HCT116 (cell line): ENCODE data around the gene DMD. TPM values are rescaled to one million over a fixed set of nuclear protein-coding genes. Genes with fewer than 3 reads are reported as not detected.

ENCODE experiments used
- ATAC-seq: fragments of 200-7000 bp; cut with Tn5 transposase; 2 replicates; pipeline ENCODE4 v1.9.1; 2020; ENCODE audit warnings: mild to moderate bottlenecking, moderate library complexity
- BruUV-seq: library from RNA; stranded (reverse); fragments of 400-500 nt; replicated peaks from 2 replicates; lab custom pipeline; 2021; lab: Mats Ljungman, UMichigan
- CTCF ChIA-PET: fragments of 300-600 bp; sonication (Branson Sonifier 250); formaldehyde crosslinking; loops from one replicate; lab custom pipeline; 2021; ENCODE audit warnings: antibody characterized with exemption; lab: Charles Lee
- POLR2A ChIA-PET: fragments of 300-600, 350-600 bp; sonication (Branson Sonifier 250); formaldehyde crosslinking; loops from one replicate; lab custom pipeline; 2021; ENCODE audit warnings: antibody characterized with exemption; lab: Charles Lee
- RAD21 ChIA-PET, 2 experiments: fragments of 300-600 bp; sonication (Branson Sonifier 250); formaldehyde crosslinking; loops; one replicate each; lab custom pipeline; 2023; ENCODE audit warnings: low total read pairs in 2 of 2; ENCODE audit not compliant: uncharacterized antibody in 2 of 2, unreplicated experiment in 2 of 2, low non-redundant PET in 1 of 2; lab: Charles Lee
- DNase-seq: peaks from one replicate; pipeline ENCODE4 v3.0.0-alpha.2; 2010; ENCODE audit warnings: low read depth, low spot score
- H2AFZ ChIP-seq: fragments of 200-600 bp; shearing (Covaris generic), sonication (generic); 2 replicates; pipeline ENCODE4 v1.6.1; 2017; ENCODE audit warnings: low read depth, mixed run types, mixed read lengths, antibody characterized with exemption, low read length; ENCODE audit not compliant: poor library complexity, severe bottlenecking
- H3K27ac ChIP-seq: 2 replicates; pipeline ENCODE4 v1.5.1; 2012; ENCODE audit warnings: low read depth, low read length
- H3K27me3 ChIP-seq: fragments of 200-600 bp; sonication (generic); 2 replicates; pipeline ENCODE4 v1.6.1; 2016; ENCODE audit warnings: mixed run types, low read length, mixed read lengths; ENCODE audit not compliant: insufficient read depth
- H3K36me3 ChIP-seq, 2 experiments: fragments of 200-500 bp in 1 of 2; fragments of 200-600 bp in 1 of 2; sonication (Bioruptor generic) in 1 of 2; sonication (generic) in 1 of 2; 2 replicates each; pipeline versions ENCODE4 v1.5.1 to v1.6.1; 2014 to 2016; ENCODE audit warnings: low read length in 2 of 2, inconsistent platforms in 1 of 2, mixed read lengths in 1 of 2, mixed run types in 1 of 2; ENCODE audit not compliant: insufficient read depth in 2 of 2, control insufficient read depth in 1 of 2
- H3K4me1 ChIP-seq, 2 experiments: fragments of 200-600 bp in 1 of 2; sonication (generic) in 1 of 2; 2 replicates each; pipeline versions ENCODE4 v1.5.1 to v1.6.1; 2012 to 2017; ENCODE audit warnings: low read length in 2 of 2, inconsistent platforms in 1 of 2, mild to moderate bottlenecking in 1 of 2, mixed read lengths in 1 of 2, mixed run types in 1 of 2, moderate library complexity in 1 of 2; ENCODE audit not compliant: insufficient read depth in 2 of 2, control insufficient read depth in 1 of 2
- H3K4me2 ChIP-seq: fragments of 200-600 bp; sonication (generic); 2 replicates; pipeline ENCODE4 v1.6.1; 2017; ENCODE audit warnings: mixed run types, low read length, mixed read lengths
- H3K4me3 ChIP-seq, 2 experiments: fragments of 200-600 bp in 1 of 2; sonication (generic) in 1 of 2; replicated peaks in 1 of 2; 2 replicates each; pipeline ENCODE4 v1.5.1; 2011 to 2016; ENCODE audit warnings: low read length in 2 of 2, control low read depth in 1 of 2, low read depth in 1 of 2, mild to moderate bottlenecking in 1 of 2, mixed read lengths in 1 of 2, mixed run types in 1 of 2
- H3K79me2 ChIP-seq: fragments of 200-600 bp; sonication (generic); 2 replicates; pipeline ENCODE4 v1.6.1; 2017; ENCODE audit warnings: mild to moderate bottlenecking, mixed run types, low read length, moderate library complexity, mixed read lengths; ENCODE audit not compliant: insufficient read depth
- H3K9ac ChIP-seq: fragments of 200-600 bp; sonication (generic); 2 replicates; pipeline ENCODE4 v1.6.1; 2016; ENCODE audit warnings: low read length, mixed read lengths
- H3K9me2 ChIP-seq: fragments of 200-600 bp; sonication (generic), shearing (Covaris generic); 2 replicates; pipeline ENCODE4 v1.6.1; 2017; ENCODE audit warnings: mixed run types, mild to moderate bottlenecking, moderate library complexity; ENCODE audit not compliant: insufficient read depth
- H3K9me3 ChIP-seq, 2 experiments: fragments of 200-500 bp in 1 of 2; fragments of 200-600 bp in 1 of 2; sonication (Bioruptor generic) in 1 of 2; sonication (generic) in 1 of 2; 2 replicates each; pipeline ENCODE4 v1.6.1; 2014 to 2017; ENCODE audit warnings: low read length in 2 of 2, mixed read lengths in 2 of 2, inconsistent platforms in 1 of 2, low read depth in 1 of 2, mild to moderate bottlenecking in 1 of 2, mixed run types in 1 of 2, moderate library complexity in 1 of 2; ENCODE audit not compliant: control insufficient read depth in 1 of 2, insufficient read depth in 1 of 2
- H4K20me1 ChIP-seq: fragments of 200-600 bp; sonication (generic), shearing (Covaris generic); 2 replicates; pipeline ENCODE4 v1.6.1; 2017; ENCODE audit warnings: mixed run types, mild to moderate bottlenecking, moderate library complexity; ENCODE audit not compliant: insufficient read depth
- ATF3 ChIP-seq: IDR thresholded peaks from 2 replicates; pipeline ENCODE4 v1.6.1; 2012
- CBX3 ChIP-seq: IDR thresholded peaks from 2 replicates; pipeline ENCODE4 v1.6.1; 2012; ENCODE audit warnings: low read depth
- CEBPB ChIP-seq: IDR thresholded peaks from 2 replicates; pipeline ENCODE4 v1.6.1; 2012; ENCODE audit warnings: low read depth
- EGR1 ChIP-seq: IDR thresholded peaks from 2 replicates; pipeline ENCODE4 v1.6.1; 2012; ENCODE audit warnings: low read depth
- ELF1 ChIP-seq: IDR thresholded peaks from 2 replicates; pipeline ENCODE4 v1.6.1; 2012; ENCODE audit warnings: low read depth, borderline replicate concordance
- EZH2 ChIP-seq: fragments of 200-600 bp; sonication (generic); IDR thresholded peaks from 2 replicates; pipeline ENCODE4 v1.6.1; 2017; ENCODE audit warnings: antibody characterized with exemption, mixed run types
- EZH2phosphoT487 ChIP-seq: fragments of 200-600 bp; IDR thresholded peaks from 2 replicates; pipeline ENCODE4 v1.6.1; 2018; ENCODE audit warnings: antibody characterized with exemption, borderline replicate concordance
- MAX ChIP-seq: IDR thresholded peaks from 2 replicates; pipeline ENCODE4 v1.6.1; 2012
- POLR2A ChIP-seq: IDR thresholded peaks from 2 replicates; pipeline ENCODE4 v1.7.0; 2011; ENCODE audit warnings: borderline replicate concordance; ENCODE audit not compliant: insufficient read depth, insufficient read length; ENCODE audit errors: extremely low read depth
- POLR2AphosphoS5 ChIP-seq: IDR thresholded peaks from 2 replicates; pipeline ENCODE4 v1.6.1; 2011; ENCODE audit warnings: mild to moderate bottlenecking, low read depth, low read length, moderate library complexity
- RAD21 ChIP-seq: IDR thresholded peaks from 2 replicates; pipeline ENCODE4 v1.6.1; 2012; ENCODE audit warnings: low read depth, mild to moderate bottlenecking
- REST ChIP-seq: IDR thresholded peaks from 2 replicates; pipeline ENCODE4 v1.6.1; 2012; ENCODE audit warnings: low read depth
- SP1 ChIP-seq: IDR thresholded peaks from 2 replicates; pipeline ENCODE4 v1.6.1; 2012; ENCODE audit warnings: low read depth
- SRF ChIP-seq: IDR thresholded peaks from 2 replicates; pipeline ENCODE4 v1.6.1; 2012; ENCODE audit warnings: low read depth
- TCF7L2 ChIP-seq: IDR thresholded peaks from 2 replicates; pipeline ENCODE4 v1.7.0; 2011; ENCODE audit warnings: borderline replicate concordance, inconsistent platforms; ENCODE audit not compliant: insufficient read depth, insufficient read length; ENCODE audit errors: extremely low read depth
- ZBTB33 ChIP-seq: IDR thresholded peaks from 2 replicates; pipeline ENCODE4 v1.6.1; 2011; ENCODE audit warnings: mild to moderate bottlenecking, low read length, moderate library complexity; ENCODE audit not compliant: insufficient replicate concordance; ENCODE audit errors: extremely low read depth
- ZFX ChIP-seq: fragments of 450-650 bp; IDR thresholded peaks from 2 replicates; pipeline ENCODE4 v1.6.1; 2017
- ZNF274 ChIP-seq: fragments of 200-500 bp; sonication (Bioruptor generic); IDR thresholded peaks from 2 replicates; pipeline ENCODE4 v1.6.1; 2014; ENCODE audit warnings: mild to moderate bottlenecking, low read depth, low read length, inconsistent platforms
- intact Hi-C: fragments of 100-400 bp; cut with micrococcal nuclease; formaldehyde crosslinking; loops from 2 replicates; pipeline ENCODE4 v1.10.0; 2022
- total RNA-seq: library from RNA; stranded (reverse); gene quantifications from one replicate; pipeline ENCODE4 v1.2.1, GENCODE V29; 2021; ENCODE audit not compliant: unreplicated experiment

Gene DMD
- total RNA-seq, 1 experiment from 2014 or later, result 0.05 TPM

- H3K36me3 ChIP-seq, result no peaks in the 10 kb centered on the region
- TF ChIP-seq ZNF274 (no peak), EZH2 (no peak), ZBTB33 (no peak), SP1 (no peak), POLR2A (no peak), RAD21 (no peak), POLR2AphosphoS5 (no peak), CEBPB (no peak), ELF1 (no peak), ATF3 (no peak), EGR1 (no peak), SRF (no peak), TCF7L2 (no peak), CBX3 (no peak), ZFX (no peak), MAX (no peak), REST (no peak), EZH2phosphoT487 (no peak)
- no peaks in the 10 kb centered on the region for H3K9me2 ChIP-seq
- no peak overlapping the region for H3K27ac ChIP-seq
- intact Hi-C loops, result no loop called here
- H4K20me1 ChIP-seq, result no peaks in the 10 kb centered on the region
- H3K4me2 ChIP-seq, result no peak overlapping the region
- ChIA-PET POLR2A (no interaction called here), CTCF (no interaction called here), RAD21 (no interaction called here)
- no peaks in the 10 kb centered on the region for H3K79me2 ChIP-seq
- H3K27me3 ChIP-seq, result no peaks in the 10 kb centered on the region
- DNase-seq (no peak), ATAC-seq (no peak)
- no TSS peak for BruUV-seq
- H3K4me1 ChIP-seq, result no peaks in the 10 kb centered on the region
- H3K9ac ChIP-seq, result no peak overlapping the region
- no peaks in the 10 kb centered on the region for H3K9me3 ChIP-seq
- H3K4me3 ChIP-seq, result no peak overlapping the region
- H2AFZ ChIP-seq, result no peak overlapping the region
Measured at GRCh38 chrX:31269914-31270313, 1941.4 kb downstream of the DMD start.
